GM21528 (cell line): ENCODE measurements around the gene APOL1.
"Not testable (repeated sequence)": the region's sequence is repeated elsewhere in the genome, so short reads cannot be mapped to it uniquely, and the experiment has no call there.

Experiments used
- ATAC-seq: cut with Tn5 transposase; IDR thresholded peaks from one replicate; pipeline ENCODE4 v1.9.1; 2021; ENCODE audit warnings: mild to moderate bottlenecking, moderate library complexity; ENCODE audit not compliant: unreplicated experiment, low FRiP score

Gene APOL1

GRCh38 chr22:36289406-36289870 lies 36.5 kb downstream of the APOL1 start:
- ATAC-seq, result no peak

- ATAC-seq, result not testable (repeated sequence)
Measured at GRCh38 chr22:36289948-36290371, 37.0 kb downstream of the APOL1 start.

- not testable (repeated sequence) for ATAC-seq
Measured at GRCh38 chr22:36290391-36291075, 37.6 kb downstream of the APOL1 start.

- ATAC-seq, result no peak
Measured at GRCh38 chr22:36291831-36292740, 39.2 kb downstream of the APOL1 start.

- ATAC-seq, result no peak
Measured at GRCh38 chr22:36292823-36293530, 40.0 kb downstream of the APOL1 start.

- no peak for ATAC-seq
Measured at GRCh38 chr22:36293606-36294292, 40.8 kb downstream of the APOL1 start.

- ATAC-seq, result no peak
Measured at GRCh38 chr22:36294293-36294620, 41.3 kb downstream of the APOL1 start.

GRCh38 chr22:36294801-36295200 lies 41.9 kb downstream of the APOL1 start:
- ATAC-seq, result no peak

- ATAC-seq, result no peak
Measured at GRCh38 chr22:36295247-36295646, 42.3 kb downstream of the APOL1 start.

- ATAC-seq, result no peak
Measured at GRCh38 chr22:36296690-36297089, 43.8 kb downstream of the APOL1 start.

GRCh38 chr22:36297568-36297967 lies 44.6 kb downstream of the APOL1 start:
- no peak for ATAC-seq

- no peak for ATAC-seq
Measured at GRCh38 chr22:36298118-36298517, 45.2 kb downstream of the APOL1 start.

- no peak for ATAC-seq
Measured at GRCh38 chr22:36298601-36299000, 45.7 kb downstream of the APOL1 start.

- no peak for ATAC-seq
Measured at GRCh38 chr22:36299295-36299694, 46.4 kb downstream of the APOL1 start.

- no peak for ATAC-seq
Measured at GRCh38 chr22:36299911-36300310, 47.0 kb downstream of the APOL1 start.

- ATAC-seq, result no peak
Measured at GRCh38 chr22:36300396-36301212, 47.7 kb downstream of the APOL1 start.

- no peak for ATAC-seq
Measured at GRCh38 chr22:36301384-36301828, 48.5 kb downstream of the APOL1 start.

- no peak for ATAC-seq
Measured at GRCh38 chr22:36301851-36302250, 48.9 kb downstream of the APOL1 start.

GRCh38 chr22:36302439-36303114 lies 49.6 kb downstream of the APOL1 start:
- ATAC-seq, result no peak
